LNCaP clone FGC (cell line): Measurements from ENCODE around the gene TRIM46.
"Not testable (repeated sequence)": the region's sequence is repeated elsewhere in the genome, so short reads cannot be mapped to it uniquely, and the experiment has no call there.

ENCODE experiments used
- DNase-seq: peaks from one replicate; pipeline ENCODE4 v3.0.0-alpha.2; 2011; ENCODE audit warnings: low read depth
- H3K4me3 ChIP-seq: 2 replicates; pipeline ENCODE4 v1.5.1; 2011; ENCODE audit warnings: mild to moderate bottlenecking, low read depth, low read length, control low read depth
- CTCF ChIP-seq: IDR thresholded peaks from 2 replicates; pipeline ENCODE4 v1.5.1; 2012; ENCODE audit warnings: mild to moderate bottlenecking; ENCODE audit not compliant: control insufficient read depth, insufficient read depth; ENCODE audit errors: extremely low read depth

TRIM46 gene

GRCh38 chr1:155166051-155166470 is 7.6 kb upstream of the TRIM46 start:
- TF ChIP-seq CTCF: no peak
- no peak for DNase-seq
- H3K4me3 ChIP-seq: no peak overlapping the region

- H3K4me3 ChIP-seq: no peak overlapping the region
- DNase-seq: no peak
- no peak for TF ChIP-seq CTCF
Observed at GRCh38 chr1:155166471-155167165, 7.0 kb upstream of the TRIM46 start.

- peak; percentile 95 for TF ChIP-seq CTCF
- DNase-seq: peak; percentile 52
- no peak overlapping the region for H3K4me3 ChIP-seq
Observed at GRCh38 chr1:155167166-155168104, 6.2 kb upstream of the TRIM46 start.

- not testable (repeated sequence) for DNase-seq, H3K4me3 ChIP-seq
Observed at GRCh38 chr1:155168105-155168445, 5.6 kb upstream of the TRIM46 start.

- H3K4me3 ChIP-seq: no peak overlapping the region
- no peak for TF ChIP-seq CTCF
- DNase-seq: no peak
Observed at GRCh38 chr1:155168456-155169210, 5.0 kb upstream of the TRIM46 start.

- no peak overlapping the region for H3K4me3 ChIP-seq
- no peak for TF ChIP-seq CTCF
- DNase-seq: no peak
Observed at GRCh38 chr1:155169541-155169940, 4.1 kb upstream of the TRIM46 start.
